Mucosa of descending colon (tissue), 3 donors: ENCODE measurements around the gene LILRA6. TPM values are rescaled to one million over a fixed set of nuclear protein-coding genes. Genes with fewer than 3 reads are reported as not detected.
"Not testable (repeated sequence)": the region's sequence is repeated elsewhere in the genome, so short reads cannot be mapped to it uniquely, and the experiment has no call there.

Experiments used
- ATAC-seq: fragments of 200-7000 bp; cut with Tn5 transposase; one replicate; pipeline ENCODE4 v1.9.1; 2020; ENCODE audit warnings: mild to moderate bottlenecking, moderate library complexity
- DNase-seq, 3 donors: peaks; one replicate each; pipeline ENCODE4 v3.0.0-alpha.2; 2020
- H3K36me3 ChIP-seq: fragments of 200-600 bp; one replicate; pipeline ENCODE4 v1.8.0; 2021; ENCODE audit warnings: low read depth, mild to moderate bottlenecking
- H3K4me1 ChIP-seq: fragments of 200-600 bp; one replicate; pipeline ENCODE4 v1.8.0; 2021; ENCODE audit warnings: low read depth, mild to moderate bottlenecking
- H3K4me3 ChIP-seq: fragments of 200-600 bp; one replicate; pipeline ENCODE4 v1.8.0; 2021; ENCODE audit warnings: mild to moderate bottlenecking
- H3K9me3 ChIP-seq: fragments of 200-600 bp; one replicate; pipeline ENCODE4 v1.8.0; 2021; ENCODE audit warnings: mild to moderate bottlenecking
- intact Hi-C, 2 donors: fragments of 100-400 bp; cut with DNase I in 1 of 2; cut with micrococcal nuclease in 1 of 2; formaldehyde crosslinking; loops; one replicate each; pipeline versions ENCODE4 v1.11.0 to v1.11.1; 2022; cut with DNase I, micrococcal nuclease
- total RNA-seq, 3 donors: library from RNA; stranded (reverse); fragmentation: NEBNext Ultra II Directional in 2 of 3; extraction: Animal tissue kit (Norgen Biotek cat#: 25700) in 2 of 3; gene quantifications; one replicate each; pipeline versions ENCODE4 v1.2.1 to v1.2.4, GENCODE V29; 2021 to 2023
- TF ChIP-seq, protein P1 (sequence below): fragments of 200-600 bp; IDR thresholded peaks from one replicate; pipeline ENCODE4 v1.8.0; 2022; ENCODE audit warnings: antibody characterized with exemption, mild to moderate bottlenecking
- donor health status: DM: no; HTN: no; CAD: no; lungs with moderate emphysema.
- donor health status: DM: no; HTN: no; CAD: no.
- donor health status: DM: no; HTN: yes; CAD: no.

LILRA6 gene
- total RNA-seq, 3 donors from 2014 or later = 2.4 to 3.5 TPM; not detected in 1

DNA sequence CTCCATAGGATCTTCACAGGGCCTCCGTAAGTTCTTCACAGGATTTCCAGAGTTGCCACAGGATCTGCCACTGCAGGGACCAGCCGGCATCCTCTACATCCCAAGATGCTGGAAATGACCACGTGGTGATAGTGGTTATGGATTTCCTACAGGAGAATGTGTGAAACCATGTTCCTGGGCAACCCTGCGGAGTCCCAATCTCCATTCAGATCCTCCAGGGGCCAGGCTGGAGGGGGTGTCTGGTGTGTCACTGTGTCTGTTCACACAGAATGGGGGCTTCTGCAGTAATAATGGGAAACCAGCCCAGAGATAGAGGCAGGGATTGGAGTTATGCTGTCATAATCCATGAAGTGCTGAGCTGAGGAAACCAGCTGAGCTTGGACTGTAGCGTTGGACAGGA lies 8.6 kb downstream of the LILRA6 start:
- DNase-seq (no peak), ATAC-seq (no peak)
- Histone ChIP-seq H3K4me3 (no peak overlapping the region), H3K9me3 (no peaks in the 10 kb centered on the region), H3K4me1 (no peaks in the 10 kb centered on the region), H3K36me3 (no peaks in the 10 kb centered on the region)
- TF ChIP-seq, protein P1, sequence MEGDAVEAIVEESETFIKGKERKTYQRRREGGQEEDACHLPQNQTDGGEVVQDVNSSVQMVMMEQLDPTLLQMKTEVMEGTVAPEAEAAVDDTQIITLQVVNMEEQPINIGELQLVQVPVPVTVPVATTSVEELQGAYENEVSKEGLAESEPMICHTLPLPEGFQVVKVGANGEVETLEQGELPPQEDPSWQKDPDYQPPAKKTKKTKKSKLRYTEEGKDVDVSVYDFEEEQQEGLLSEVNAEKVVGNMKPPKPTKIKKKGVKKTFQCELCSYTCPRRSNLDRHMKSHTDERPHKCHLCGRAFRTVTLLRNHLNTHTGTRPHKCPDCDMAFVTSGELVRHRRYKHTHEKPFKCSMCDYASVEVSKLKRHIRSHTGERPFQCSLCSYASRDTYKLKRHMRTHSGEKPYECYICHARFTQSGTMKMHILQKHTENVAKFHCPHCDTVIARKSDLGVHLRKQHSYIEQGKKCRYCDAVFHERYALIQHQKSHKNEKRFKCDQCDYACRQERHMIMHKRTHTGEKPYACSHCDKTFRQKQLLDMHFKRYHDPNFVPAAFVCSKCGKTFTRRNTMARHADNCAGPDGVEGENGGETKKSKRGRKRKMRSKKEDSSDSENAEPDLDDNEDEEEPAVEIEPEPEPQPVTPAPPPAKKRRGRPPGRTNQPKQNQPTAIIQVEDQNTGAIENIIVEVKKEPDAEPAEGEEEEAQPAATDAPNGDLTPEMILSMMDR = no peak
- intact Hi-C loops = loop anchor here (5.0 kb wide), 1 partner anchor 67 kb away; no protein-coding TSS in a partner anchor

DNA sequence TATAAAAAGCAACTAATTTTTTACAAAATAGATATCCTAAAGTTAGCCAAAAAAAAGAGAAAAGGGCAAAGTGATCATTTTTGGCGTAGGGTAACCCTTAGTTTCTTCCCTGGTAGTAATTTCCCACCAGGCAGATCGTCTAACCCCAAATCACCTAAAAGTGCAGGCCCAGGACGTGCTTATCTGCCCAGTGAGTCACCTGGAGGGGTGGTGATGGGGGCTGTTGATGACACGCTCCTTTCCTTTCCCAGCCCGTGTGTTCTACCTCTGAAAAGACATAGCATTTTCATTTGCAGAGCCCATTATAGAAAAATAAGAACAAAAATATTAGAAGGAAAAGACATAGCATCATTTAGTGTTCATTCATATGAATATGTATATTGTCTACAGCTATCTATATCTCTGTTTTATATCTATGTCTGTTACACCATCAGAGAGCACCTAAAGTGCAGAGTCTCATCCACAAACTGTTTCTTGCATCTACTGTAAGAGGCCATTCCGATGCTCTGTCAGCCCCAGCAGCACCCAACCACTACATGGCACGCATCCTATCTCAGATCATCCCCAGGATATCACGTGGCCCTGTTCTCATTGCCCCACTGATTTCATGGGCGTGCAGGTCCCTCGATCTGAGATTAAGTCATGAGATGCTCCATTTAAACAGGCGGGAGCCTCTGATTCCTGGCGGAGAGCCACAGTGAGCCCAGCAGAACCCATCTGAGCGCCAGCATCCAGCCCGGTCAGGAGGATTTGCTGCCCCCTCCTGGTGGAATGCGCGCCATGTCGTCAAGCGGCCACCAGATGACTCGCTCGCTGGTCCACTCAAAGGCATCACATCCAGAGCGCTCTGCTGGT lies 11.3 kb downstream of the LILRA6 start:
- H3K4me1 ChIP-seq = no peaks in the 10 kb centered on the region
- no peaks in the 10 kb centered on the region for H3K36me3 ChIP-seq
- H3K9me3 ChIP-seq = no peaks in the 10 kb centered on the region
- intact Hi-C loops = loop anchor here (5.0 kb wide), 1 partner anchor 64 kb away; no protein-coding TSS in a partner anchor
- ATAC-seq (peak; percentile 100), DNase-seq (peak; percentile 86 to 92 (median 87))
- H3K4me3 ChIP-seq = no peak overlapping the region
- TF ChIP-seq, protein P1 = peak; percentile 88

DNA sequence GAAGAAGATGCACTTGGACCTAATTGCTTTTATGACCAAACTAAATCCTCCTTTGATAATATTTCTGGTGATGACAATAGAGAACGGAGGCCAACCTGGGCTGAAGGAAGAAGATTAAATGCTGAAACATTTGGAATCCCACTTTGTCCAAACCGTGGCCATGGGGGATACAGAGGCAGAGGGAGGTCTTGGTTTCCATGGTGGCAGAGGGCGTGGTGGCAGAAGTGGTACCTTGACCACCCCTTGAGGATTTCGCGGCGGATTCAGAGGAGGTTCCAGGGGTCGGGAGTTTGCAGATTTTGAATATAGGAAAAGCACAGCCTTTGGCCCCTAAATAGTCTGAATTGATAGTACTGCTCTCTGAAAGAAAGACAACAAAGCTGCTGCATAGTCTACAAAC lies 12.6 kb downstream of the LILRA6 start:
- intact Hi-C loops = loop anchor here (5.0 kb wide), 1 partner anchor 63 kb away; no protein-coding TSS in a partner anchor
- Histone ChIP-seq H3K4me3 (no peak overlapping the region), H3K4me1 (no peaks in the 10 kb centered on the region), H3K9me3 (no peaks in the 10 kb centered on the region), H3K36me3 (no peaks in the 10 kb centered on the region)
- ATAC-seq (no peak), DNase-seq (no peak)
- TF ChIP-seq, protein P1 = no peak

DNA sequence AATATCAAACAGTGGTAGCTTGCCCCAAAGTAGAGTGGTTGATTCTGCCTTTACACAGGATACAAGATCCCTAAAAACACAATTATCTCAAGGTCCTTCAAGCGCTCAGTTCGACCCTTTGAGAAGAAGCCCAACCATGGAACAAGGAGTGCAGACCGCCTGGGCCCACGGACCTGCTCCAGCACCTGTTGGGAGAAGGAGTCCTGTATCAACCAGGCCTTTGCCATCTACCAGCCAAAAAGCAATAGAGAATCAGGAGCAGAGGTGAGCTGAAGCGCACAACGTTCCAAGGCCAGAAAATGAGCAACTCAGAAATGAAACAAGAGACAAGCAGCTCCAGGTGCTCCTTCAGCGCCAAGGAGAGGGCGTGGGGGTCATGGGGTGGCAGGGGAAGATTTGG lies 13.4 kb downstream of the LILRA6 start:
- Histone ChIP-seq H3K9me3 (no peaks in the 10 kb centered on the region), H3K4me3 (no peak overlapping the region), H3K4me1 (no peaks in the 10 kb centered on the region), H3K36me3 (no peaks in the 10 kb centered on the region)
- intact Hi-C loops = no loop called here
- DNase-seq (no peak), ATAC-seq (no peak)
- TF ChIP-seq, protein P1 = no peak

DNA sequence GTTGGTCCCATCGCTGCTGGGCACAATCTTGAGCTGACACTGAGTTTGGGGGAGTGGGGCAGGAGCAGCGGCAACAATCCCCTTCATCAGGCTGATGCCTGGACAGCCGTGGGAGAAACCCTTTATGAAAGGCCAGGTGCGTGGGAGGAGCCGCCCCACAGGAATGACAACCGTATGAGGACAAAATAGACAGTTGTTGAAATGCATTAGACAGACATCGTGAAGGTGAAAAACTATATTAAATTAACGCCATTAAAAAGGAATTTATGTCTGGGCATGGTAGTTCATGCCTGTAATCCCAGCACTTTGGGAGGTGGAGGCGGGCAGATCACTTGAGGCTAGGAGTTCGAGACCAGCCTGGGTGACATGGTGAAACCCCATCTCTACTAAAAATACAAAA lies 18.0 kb downstream of the LILRA6 start:
- H3K4me1 ChIP-seq, H3K36me3 ChIP-seq, DNase-seq, intact Hi-C loops, H3K4me3 ChIP-seq, H3K9me3 ChIP-seq, ATAC-seq: not testable (repeated sequence)

DNA sequence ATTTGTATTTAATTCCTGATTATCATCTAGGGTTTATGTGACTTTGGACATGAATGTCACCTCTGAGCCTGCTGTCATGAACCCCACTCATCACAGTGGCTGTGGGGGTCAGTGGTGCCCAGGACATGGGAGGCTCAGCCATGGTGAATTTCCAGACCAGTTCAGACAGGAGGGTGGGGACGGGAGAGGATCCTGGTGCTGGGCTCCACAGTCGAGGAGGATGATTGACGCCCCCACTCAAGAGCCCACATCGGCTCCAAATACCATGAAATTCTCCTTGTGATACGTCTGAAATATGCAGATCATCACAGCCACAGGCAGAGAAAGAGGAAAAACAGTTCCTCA lies 18.7 kb downstream of the LILRA6 start:
- DNase-seq, H3K9me3 ChIP-seq, ATAC-seq, intact Hi-C loops, H3K4me3 ChIP-seq, H3K36me3 ChIP-seq, H3K4me1 ChIP-seq: not testable (repeated sequence)

DNA sequence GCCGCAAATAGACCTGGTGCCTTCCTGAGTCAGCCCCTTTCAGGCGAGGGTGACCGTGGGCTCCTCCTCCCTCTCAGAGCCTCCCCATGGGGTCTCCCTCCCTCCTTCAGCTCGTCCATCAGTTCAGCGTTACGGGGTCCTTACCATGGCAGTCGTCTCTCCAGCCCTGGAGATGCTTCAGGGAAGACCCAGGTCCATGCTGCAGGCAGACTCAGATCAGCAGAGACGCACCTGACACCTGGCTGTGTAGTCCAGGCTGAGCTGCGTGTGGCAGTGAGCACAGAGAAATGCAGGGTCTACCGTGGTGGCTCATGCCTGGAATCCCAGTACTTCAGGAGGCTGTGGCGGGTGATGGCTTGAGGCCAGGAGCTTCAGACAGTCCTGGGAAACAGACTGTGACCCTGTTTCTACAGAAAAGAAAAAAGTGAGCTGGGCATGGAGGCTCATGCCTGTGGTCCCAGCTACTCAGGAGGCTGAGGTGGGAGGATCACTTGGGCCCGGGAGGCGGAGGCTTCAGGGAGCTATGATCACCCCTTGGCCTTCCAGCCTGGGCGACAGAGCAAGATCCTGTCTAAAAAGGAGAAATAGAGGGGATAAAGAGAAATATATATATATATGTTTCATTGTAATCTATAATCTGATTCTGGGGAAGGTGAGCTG lies 19.2 kb downstream of the LILRA6 start:
- H3K9me3 ChIP-seq, H3K4me3 ChIP-seq, H3K4me1 ChIP-seq, H3K36me3 ChIP-seq, DNase-seq, intact Hi-C loops: not testable (repeated sequence)
- ATAC-seq = peak; percentile 25

DNA sequence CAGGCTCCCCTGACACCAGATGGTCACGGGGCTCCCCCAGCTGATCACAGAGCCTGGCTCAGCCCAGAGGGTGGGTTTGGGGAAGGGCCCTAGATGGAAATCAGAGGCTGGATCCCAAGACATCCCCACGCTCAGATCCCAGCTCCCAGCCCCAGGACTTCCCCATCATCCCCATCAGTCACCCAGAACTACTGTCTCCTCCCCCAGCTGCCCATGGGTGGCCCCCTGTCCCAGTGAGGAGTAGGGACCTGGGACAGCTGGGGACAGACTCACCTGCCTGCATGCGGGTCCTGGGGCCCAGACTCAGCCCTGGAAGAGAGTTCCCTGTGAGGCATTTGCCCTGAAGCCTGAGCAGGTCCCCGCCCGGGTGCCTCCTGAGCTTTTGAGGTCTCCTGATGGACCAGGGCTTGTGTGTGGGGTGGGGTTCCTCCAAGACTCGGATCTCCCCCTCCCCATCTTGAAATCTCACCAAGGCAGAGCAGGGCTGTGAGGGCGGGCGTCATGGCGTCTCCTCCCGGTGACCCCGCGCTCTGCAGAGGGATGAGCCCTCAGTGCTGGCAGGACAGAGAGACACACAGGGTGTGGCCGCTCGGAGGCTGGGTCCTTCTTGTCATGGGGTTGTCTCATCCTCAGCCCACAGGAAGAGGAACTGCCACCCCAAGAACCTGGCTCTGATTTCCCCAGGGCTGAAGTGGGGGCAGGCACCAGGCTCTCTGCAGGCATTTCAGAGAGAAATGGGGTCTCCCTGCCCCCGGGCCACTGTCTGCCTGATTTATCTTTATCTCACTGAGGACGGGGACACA lies 19.9 kb downstream of the LILRA6 start, which contains the start of gene LILRB3:
Gene LILRB3 (minus strand): TSS at position 534 of the 803 bp plus-strand sequence. CDS start 31 bp downstream, at position 503.
- intact Hi-C loops, H3K4me1 ChIP-seq, DNase-seq, H3K9me3 ChIP-seq, H3K36me3 ChIP-seq, H3K4me3 ChIP-seq: not testable (repeated sequence)
- ATAC-seq = peak; percentile 64

DNA sequence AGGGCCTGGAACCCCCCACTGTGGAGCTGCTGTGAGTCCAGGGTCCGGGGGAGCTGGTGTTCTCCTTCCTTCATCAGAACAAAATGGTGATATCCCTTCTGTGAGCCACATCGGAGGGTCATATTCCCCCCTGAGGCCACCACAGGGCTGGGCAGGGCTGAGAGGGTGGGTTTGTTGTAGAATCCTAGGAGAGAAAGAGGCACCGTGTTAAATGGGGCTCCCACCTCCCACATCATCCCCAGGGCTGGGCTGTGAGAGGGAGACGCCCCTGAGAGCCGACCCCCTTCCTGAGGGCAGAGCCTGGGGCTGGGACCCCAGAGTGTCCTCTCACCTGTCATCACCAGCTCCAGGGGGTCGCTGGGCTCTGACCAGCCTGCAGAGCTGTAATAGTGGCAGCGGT lies 20.6 kb downstream of the LILRA6 start:
- DNase-seq, intact Hi-C loops, H3K36me3 ChIP-seq, H3K4me3 ChIP-seq, H3K4me1 ChIP-seq, H3K9me3 ChIP-seq: not testable (repeated sequence)
- ATAC-seq = peak; percentile 4
